Spleen (tissue), 7 donors: Measurements from ENCODE around the gene GGT6.

Experiments
- POLR2A ChIP-seq, 3 donors: fragments of 450-650 bp; IDR thresholded peaks; one replicate each; pipeline ENCODE4 v1.5.1; 2017; ENCODE audit warnings: antibody characterized with exemption in 3 of 3, mild to moderate bottlenecking in 1 of 3
- TF ChIP-seq, protein P1 (sequence below), 11 experiments: fragments of 200-600 bp in 7 of 11; fragments of 450-650 bp in 4 of 11; sonication (generic) in 4 of 11; IDR thresholded peaks in 8 of 11; conservative IDR thresholded peaks in 3 of 11; 1 replicate in 7 of 11; 2 replicates in 4 of 11; pipeline versions ENCODE4 v1.4.0 to v1.8.0; 2016 to 2021; ENCODE audit warnings: antibody characterized with exemption in 11 of 11, inconsistent platforms in 4 of 11, mild to moderate bottlenecking in 1 of 11
- donor health status: DM: no; HTN: no; CAD: no; lungs with moderate emphysema.
- donor health status: DM: no; HTN: no; CAD: no.
- donor health status: DM: no; HTN: no; CAD: no.

DNA sequence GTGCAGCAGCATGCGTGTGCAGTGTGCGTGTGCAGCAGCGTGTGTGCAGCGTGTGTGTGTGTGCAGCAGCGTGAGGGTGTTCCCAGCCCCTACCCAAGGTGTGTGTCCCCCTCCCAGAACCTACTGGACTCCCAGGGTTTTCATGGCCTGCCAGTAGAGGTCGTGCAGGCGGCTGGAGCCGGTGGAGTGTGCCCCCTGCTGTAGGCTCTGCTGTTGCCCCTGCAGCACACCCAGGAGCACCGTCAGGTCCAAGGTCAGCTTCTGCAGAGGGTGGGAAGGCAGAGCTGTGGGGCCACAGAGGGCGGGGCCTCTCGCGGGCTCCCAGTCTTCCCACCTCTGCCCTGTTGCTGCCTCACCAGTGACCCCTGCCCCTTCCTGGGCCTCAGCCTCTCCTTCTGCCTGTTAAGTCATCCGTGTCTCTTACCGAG, 20.1 kb downstream of the GGT6 start:
- TF ChIP-seq POLR2A (IDR thresholded peaks at IDR 0.05) = no peak
- TF ChIP-seq, protein P1, sequence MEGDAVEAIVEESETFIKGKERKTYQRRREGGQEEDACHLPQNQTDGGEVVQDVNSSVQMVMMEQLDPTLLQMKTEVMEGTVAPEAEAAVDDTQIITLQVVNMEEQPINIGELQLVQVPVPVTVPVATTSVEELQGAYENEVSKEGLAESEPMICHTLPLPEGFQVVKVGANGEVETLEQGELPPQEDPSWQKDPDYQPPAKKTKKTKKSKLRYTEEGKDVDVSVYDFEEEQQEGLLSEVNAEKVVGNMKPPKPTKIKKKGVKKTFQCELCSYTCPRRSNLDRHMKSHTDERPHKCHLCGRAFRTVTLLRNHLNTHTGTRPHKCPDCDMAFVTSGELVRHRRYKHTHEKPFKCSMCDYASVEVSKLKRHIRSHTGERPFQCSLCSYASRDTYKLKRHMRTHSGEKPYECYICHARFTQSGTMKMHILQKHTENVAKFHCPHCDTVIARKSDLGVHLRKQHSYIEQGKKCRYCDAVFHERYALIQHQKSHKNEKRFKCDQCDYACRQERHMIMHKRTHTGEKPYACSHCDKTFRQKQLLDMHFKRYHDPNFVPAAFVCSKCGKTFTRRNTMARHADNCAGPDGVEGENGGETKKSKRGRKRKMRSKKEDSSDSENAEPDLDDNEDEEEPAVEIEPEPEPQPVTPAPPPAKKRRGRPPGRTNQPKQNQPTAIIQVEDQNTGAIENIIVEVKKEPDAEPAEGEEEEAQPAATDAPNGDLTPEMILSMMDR (IDR thresholded peaks at IDR 0.05 in 8 of 11, conservative IDR thresholded peaks at IDR 0.05 in 3 of 11) = peak in 5 of 11 experiments; percentile 10 to 32 (median 21)
